Glutamatergic neuron (in vitro differentiated cells): ENCODE data around the gene PRXL2B. TPM values are rescaled to one million over a fixed set of nuclear protein-coding genes. Genes with fewer than 3 reads are reported as not detected.

ENCODE experiments used
- DNase-seq: peaks from one replicate; pipeline ENCODE4 v3.0.0; 2022
- H3K27ac Mint-ChIP-seq: one replicate; pipeline ENCODE4 v1.8.0; 2020; ENCODE audit warnings: mild to moderate bottlenecking, mixed read lengths, inconsistent platforms; ENCODE audit not compliant: unreplicated experiment
- H3K27me3 Mint-ChIP-seq: one replicate; pipeline ENCODE4 v1.8.0; 2020; ENCODE audit warnings: mild to moderate bottlenecking, moderate library complexity, mixed read lengths, inconsistent platforms; ENCODE audit not compliant: unreplicated experiment
- H3K36me3 Mint-ChIP-seq: one replicate; pipeline ENCODE4 v1.8.0; 2020; ENCODE audit warnings: mild to moderate bottlenecking, mixed read lengths, inconsistent platforms; ENCODE audit not compliant: unreplicated experiment
- H3K4me1 Mint-ChIP-seq: one replicate; pipeline ENCODE4 v1.8.0; 2020; ENCODE audit warnings: mild to moderate bottlenecking, low read depth, mixed read lengths, inconsistent platforms; ENCODE audit not compliant: unreplicated experiment
- H3K4me3 Mint-ChIP-seq: one replicate; pipeline ENCODE4 v1.8.0; 2020; ENCODE audit warnings: mild to moderate bottlenecking, mixed read lengths, inconsistent platforms; ENCODE audit not compliant: unreplicated experiment
- H3K9me3 Mint-ChIP-seq: one replicate; pipeline ENCODE4 v1.8.0; 2020; ENCODE audit warnings: mild to moderate bottlenecking, moderate library complexity, mixed read lengths, inconsistent platforms; ENCODE audit not compliant: unreplicated experiment
- total RNA-seq: library from RNA; stranded (reverse); fragmentation: NEBNext Ultra II Directional; extraction: Animal tissue kit (Norgen Biotek cat#: 25700); gene quantifications from one replicate; pipeline ENCODE4 v1.2.1, GENCODE V29; 2021; ENCODE audit not compliant: unreplicated experiment
- TF ChIP-seq, protein P1 (sequence below): fragments of 200-600 bp; sonication (generic); IDR thresholded peaks from one replicate; pipeline ENCODE4 v1.5.0; 2021; ENCODE audit not compliant: partially characterized antibody, unreplicated experiment

The PRXL2B gene
- total RNA-seq, 1 donor from 2014 or later: 46.1 TPM

GRCh38 chr1:2603521-2604155 is 17.1 kb downstream of the PRXL2B start:
- Mint-ChIP-seq H3K36me3 (peaks cover 6% of the 10 kb centered on the region), H3K27me3 (no peaks in the 10 kb centered on the region), H3K27ac (no peak overlapping the region), H3K4me3 (no peak overlapping the region), H3K9me3 (peaks cover 5% of the 10 kb centered on the region), H3K4me1 (no peaks in the 10 kb centered on the region)
- DNase-seq: no peak
- TF ChIP-seq, protein P1, sequence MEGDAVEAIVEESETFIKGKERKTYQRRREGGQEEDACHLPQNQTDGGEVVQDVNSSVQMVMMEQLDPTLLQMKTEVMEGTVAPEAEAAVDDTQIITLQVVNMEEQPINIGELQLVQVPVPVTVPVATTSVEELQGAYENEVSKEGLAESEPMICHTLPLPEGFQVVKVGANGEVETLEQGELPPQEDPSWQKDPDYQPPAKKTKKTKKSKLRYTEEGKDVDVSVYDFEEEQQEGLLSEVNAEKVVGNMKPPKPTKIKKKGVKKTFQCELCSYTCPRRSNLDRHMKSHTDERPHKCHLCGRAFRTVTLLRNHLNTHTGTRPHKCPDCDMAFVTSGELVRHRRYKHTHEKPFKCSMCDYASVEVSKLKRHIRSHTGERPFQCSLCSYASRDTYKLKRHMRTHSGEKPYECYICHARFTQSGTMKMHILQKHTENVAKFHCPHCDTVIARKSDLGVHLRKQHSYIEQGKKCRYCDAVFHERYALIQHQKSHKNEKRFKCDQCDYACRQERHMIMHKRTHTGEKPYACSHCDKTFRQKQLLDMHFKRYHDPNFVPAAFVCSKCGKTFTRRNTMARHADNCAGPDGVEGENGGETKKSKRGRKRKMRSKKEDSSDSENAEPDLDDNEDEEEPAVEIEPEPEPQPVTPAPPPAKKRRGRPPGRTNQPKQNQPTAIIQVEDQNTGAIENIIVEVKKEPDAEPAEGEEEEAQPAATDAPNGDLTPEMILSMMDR: no peak

DNA sequence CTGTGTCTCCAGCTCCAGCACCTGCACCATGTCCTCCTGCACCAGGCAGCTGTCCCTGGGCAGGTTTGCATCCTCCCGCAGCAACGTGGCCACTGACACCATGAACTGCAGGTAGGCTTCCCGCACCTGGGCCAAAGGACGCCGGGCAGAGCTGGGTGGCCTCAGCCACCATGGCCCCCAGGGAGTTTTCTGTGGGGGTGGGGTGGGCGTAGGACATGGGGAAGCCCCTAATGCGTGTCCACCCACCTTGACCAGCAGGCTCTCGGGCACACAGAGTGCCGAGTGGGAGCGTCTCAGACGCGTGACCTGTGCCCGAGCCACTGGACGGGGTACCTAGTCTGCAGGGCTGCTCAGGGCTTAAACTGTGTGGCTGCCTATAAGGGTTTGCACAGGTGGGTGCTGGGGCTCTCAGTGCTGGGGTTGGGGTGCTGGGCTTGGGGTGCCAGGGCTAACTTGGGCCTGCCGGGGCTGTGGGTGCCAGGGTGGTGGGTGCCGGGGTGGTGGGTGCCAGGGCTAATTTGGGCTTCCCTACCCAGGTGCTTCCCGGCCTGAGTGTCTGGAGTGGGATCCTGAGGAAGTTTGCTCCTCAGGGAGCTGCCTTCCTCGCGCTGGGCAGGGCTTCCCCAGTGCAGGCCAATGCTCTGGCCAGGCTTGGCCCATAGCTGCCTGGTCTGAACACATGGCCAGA is 17.7 kb downstream of the PRXL2B start:
- Mint-ChIP-seq H3K4me1 (no peaks in the 10 kb centered on the region), H3K27ac (no peak overlapping the region), H3K36me3 (peaks cover 6% of the 10 kb centered on the region), H3K27me3 (no peaks in the 10 kb centered on the region), H3K9me3 (peaks cover 3% of the 10 kb centered on the region), H3K4me3 (no peak overlapping the region)
- TF ChIP-seq, protein P1: no peak
- DNase-seq: no peak

- TF ChIP-seq, protein P1: no peak
- Mint-ChIP-seq H3K4me1 (no peaks in the 10 kb centered on the region), H3K27ac (no peak overlapping the region), H3K36me3 (peaks cover 6% of the 10 kb centered on the region), H3K9me3 (peaks cover 3% of the 10 kb centered on the region), H3K4me3 (no peak overlapping the region), H3K27me3 (no peaks in the 10 kb centered on the region)
- DNase-seq: no peak
Observed at GRCh38 chr1:2604844-2605508, 18.4 kb downstream of the PRXL2B start.

GRCh38 chr1:2605509-2606395 is 19.2 kb downstream of the PRXL2B start:
- TF ChIP-seq, protein P1: no peak
- Mint-ChIP-seq H3K27me3 (no peaks in the 10 kb centered on the region), H3K9me3 (peaks cover 3% of the 10 kb centered on the region), H3K36me3 (peaks cover 6% of the 10 kb centered on the region), H3K4me1 (no peaks in the 10 kb centered on the region), H3K27ac (no peak overlapping the region), H3K4me3 (no peak overlapping the region)
- no peak for DNase-seq
